HS-27A (cell line): ENCODE measurements around the gene TPO.
"Not testable (repeated sequence)": the region's sequence is repeated elsewhere in the genome, so short reads cannot be mapped to it uniquely, and the experiment has no call there.

Experiments used
- DNase-seq: peaks from one replicate; pipeline ENCODE4 v3.0.0-alpha.2; 2012; ENCODE audit warnings: low read depth, missing footprints

The TPO gene

DNA sequence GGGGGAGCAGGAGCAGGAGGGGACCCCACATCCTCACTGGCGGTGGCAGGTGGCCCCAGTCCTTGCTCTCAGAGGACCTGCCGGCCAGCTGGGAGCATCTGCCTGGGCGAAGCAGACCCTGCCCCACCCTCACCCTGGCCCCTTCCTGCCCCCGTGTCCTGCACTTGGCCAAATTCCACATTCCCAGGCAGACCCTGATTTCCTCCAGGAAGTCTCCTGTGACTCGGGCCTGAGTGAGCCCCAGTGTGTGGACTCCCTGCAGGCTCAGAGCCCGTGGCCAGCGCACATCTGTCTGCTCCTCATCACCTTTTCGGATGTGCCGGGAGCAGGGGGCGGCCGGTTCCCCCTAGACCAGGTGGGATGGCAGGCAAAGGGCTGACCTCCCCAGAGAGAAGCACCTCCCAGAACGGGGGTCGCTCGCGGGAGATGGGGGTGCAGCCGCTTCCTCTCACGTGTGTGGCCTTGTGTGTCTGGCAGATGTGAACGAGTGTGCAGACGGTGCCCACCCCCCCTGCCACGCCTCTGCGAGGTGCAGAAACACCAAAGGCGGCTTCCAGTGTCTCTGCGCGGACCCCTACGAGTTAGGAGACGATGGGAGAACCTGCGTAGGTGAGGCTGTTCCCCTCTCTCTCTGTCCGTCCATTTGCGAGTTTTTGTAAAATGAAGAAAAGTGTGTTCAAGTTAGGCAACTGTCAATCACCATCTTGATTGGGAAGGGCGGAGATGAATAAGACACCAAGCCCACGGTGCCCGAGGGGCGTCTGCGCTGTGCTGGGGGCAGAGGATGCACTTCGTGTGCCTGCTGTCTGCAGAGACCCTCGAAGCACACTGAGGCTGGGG, 90.4 kb downstream of the TPO start:
- no peak for DNase-seq

DNA sequence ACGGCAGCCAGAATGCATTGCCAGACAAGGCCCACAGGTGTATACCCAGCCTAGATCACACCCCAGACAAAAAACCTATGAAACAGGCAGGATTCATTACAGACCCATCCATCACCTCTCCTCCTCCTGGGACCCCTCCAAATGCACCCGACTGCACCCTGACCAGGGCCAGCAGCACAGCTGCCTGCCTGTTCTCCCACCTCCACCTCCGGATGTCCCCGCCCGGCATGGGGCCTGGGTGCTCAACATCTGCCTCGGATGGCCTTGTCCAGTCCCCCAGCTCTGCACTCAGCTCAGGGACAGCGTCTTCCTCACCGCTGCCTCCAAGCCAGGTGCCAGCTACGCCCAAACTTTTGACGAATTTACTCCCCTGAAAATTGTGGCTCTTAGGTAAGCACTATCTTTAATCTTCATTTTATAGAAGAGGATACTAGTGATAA, 91.1 kb downstream of the TPO start:
- no peak for DNase-seq

DNA sequence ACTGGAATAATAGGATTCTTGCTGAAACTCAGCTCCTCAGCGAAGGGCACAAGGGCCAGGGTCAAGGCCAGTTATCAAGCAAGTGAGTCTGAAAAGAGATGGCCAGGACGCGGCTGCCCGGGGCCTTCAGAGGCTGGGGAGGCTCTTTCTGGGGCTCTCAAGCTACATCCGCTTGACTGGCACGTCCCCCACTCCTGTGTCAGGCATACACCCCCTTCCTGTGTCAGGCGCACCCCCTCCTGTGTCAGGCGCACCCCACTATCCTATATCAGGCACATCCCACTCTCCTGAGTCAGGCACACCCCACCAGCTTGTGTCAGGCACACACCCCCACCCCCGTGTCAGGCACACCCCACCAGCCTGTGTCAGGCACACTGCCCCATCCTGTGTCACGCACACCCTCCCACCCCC, 91.8 kb downstream of the TPO start:
- DNase-seq = no peak

DNA sequence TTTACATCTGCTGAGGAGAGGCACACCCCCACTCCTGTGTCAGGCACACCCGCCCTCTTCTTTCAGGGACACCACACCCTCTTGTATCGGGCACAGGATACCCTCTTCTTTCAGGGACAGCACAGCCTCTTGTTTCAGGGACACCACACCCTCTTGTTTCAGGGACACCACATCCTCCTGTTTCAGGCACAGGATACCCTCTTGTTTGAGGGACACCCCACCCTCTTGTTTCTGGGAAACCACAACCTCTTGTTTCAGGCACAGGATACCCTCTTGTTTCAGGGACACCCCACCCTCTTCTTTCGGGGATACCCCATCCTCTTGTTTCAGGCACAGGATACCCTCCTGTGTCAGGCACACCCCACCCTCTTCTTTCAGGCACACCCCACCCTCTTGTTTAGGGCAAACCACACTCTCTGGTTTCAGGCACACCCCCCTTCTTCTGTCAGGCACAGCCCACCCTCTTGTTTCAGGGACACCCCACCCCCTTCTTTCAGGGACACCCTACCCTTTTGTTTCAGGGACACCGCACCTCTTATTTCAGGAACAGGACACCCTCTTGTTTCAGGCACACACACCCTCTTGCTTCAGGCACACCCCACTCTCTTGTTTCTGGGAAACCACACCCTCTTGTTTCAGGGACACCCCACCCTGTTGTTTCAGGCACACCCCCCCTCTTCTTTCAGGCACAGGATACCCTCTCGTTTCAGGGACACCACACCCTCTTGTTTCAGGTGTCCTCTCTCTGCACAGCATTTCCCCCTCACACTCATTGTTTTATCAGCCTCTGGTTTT, 96.2 kb downstream of the TPO start:
- no peak for DNase-seq

DNA sequence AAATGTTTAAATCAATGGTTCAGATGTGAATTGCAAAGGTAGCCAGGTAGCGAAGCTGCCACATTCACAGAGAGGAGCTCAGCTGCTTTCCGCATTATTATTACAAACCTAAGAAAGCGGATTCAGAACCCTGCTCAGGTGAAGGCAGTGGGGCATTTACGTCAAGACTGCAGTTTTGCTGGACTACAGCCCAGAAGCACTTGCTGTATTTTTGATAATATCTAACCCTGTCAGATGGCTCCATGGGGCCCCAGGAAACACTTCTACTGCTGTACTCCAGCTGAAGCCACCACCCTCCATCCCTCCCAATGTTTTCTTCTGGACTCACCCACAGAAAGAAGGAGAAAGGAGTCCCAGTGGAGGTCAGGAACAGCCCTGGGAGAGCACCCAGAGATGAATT, 96.9 kb downstream of the TPO start:
- no peak for DNase-seq

DNA sequence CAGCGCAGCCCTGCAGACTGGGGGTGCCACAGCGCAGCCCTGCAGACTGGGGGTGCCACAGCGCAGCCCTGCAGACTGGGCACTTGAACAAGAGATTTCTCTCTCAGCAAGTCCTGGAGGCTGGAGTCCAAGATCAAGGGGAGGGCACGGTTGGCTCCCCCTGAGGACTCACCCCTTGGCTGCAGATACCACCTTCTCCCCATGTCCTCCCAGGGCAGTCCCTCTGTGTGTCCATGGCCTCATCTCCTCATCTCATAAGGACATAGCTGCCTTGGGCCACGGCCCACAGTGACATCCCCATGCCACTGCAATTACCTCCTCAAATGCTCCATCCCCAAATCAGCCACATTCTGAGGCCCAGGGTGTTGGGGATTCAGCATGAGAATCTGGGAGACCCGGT, 98.2 kb downstream of the TPO start:
- DNase-seq = no peak

DNA sequence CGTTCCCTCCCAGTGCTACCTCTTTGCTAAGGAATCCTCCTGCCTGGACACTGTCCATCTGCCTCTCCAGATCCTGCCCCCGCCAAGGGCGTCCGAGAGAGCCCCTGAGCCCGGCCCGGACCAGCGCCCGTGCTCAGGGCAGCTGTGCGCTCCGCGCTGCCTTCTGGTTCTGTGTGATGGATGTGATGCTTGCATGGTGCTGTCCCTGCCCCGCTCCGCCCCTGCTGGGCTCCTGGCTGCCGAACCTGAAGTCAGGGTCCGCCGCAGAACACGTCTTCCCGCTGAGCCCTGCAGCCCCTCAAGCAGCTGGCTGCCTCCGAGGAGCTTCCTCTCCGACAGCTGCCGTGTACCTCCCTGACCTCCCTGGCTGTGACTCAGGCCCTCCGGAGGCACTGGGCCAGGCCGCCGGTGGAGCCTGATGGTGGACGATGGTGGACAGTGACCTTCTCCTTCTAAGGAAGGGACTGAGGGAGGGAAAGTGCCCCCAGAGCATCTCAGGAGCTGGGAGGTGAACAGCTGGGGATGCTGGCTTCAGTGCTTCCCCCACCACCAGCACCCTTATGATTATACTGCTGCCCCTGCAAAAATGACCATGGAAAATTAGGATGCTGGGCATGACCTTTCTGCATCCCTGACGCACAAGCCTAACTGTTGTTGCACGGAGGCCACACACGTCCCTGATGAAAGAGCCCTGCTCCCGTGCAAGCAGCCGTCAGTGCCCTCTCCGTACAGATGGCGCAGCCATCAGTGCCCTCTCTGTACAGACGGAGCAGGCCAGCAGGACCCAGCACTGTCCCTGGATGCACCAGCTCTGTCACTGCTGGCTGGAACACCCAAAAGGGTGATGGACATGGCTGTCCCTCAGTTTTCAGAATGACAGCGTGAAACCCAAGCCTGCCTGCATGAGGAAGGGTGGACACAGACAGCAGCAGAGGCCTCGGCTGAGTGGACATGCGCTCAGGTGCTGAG, 99.3 kb downstream of the TPO start:
- DNase-seq = no peak

DNA sequence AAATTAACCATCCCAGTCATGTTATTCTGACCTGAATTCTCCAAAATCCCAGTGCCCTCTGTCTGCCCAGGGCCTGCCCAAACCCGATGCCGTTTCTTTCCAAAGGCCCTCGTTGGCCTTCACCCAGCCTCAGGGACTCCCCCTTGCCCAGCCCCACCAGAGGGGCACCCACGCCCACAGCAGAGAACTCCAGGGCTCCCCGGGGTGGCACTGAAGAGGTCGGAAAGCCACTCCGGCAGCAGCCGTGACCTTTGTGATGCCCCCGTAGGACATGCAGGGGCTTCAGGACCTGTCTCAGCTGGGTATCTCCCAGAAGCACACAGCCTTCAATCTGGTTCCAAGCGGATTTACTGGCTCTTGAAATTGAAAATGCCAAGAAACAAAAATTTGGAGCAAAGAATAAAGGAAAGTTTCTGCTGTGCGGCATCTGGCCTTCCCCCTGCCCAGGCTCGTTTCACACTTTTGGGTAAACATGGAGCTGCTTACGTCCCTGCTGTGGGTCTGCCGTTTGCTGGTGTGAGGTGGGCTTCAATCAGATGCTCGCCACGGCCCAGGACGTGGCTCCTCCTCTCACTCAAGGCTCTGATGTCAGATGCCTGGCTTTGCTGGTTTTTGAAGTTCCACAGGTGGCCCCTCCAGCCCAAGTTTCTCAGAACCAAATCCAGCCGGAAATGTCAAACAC, 101.3 kb downstream of the TPO start:
- DNase-seq = no peak

DNA sequence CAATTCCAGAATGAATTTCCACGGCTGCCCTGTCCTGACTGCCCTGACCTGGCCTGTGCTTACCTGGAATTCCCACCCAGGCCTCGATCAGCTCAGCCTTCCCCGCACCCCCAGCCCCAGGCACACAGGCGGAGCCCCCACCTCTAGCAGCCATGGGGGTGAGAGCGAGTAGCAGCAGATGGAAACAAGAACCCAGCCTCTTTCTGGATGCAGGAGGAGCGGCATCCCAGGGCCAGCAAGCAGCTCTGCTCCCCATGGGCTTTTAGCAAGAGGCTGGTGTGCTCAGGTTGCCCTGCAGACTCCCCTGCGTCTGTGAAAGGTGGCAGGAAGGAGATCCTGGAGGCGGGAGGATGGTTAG, 101.8 kb downstream of the TPO start:
- no peak for DNase-seq

DNA sequence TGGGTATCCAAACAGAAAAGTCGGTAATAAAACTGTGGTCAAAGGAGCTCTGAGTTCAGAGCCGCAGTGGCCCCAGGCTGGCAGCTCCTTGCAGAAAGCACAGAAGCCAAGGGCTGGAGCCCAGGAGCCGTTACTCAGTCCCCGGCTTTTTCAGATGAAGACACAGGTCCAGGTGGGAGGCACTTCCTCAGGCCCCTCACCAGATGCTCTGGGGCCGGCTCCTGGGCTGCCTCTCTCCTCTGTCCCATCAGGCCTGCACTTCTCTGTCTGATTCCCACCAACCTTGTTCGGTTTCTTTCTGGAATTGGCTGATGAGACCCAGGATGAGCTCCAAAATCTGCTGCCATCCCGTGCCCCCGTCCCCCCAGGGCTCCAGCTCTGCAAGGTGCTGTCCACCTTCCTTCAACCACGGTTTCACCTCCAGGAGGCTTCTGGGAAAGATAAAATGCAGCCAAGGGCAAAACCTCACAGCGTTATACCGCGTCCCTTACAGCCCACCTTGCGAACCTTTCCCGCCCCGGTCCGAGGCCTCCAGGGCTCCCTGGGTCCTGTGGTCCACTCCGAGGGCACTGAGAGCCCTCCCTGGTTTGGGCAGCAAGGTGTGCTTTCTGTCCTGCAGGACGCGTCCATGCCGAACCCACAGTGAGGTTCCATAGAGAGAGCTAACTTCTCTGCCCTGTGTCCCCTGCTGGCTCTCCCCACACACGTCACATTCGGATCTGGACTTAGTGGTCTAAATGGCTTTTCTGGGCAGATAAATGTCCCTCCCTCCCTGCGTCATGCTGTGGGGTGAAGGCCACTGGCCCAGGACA, 102.9 kb downstream of the TPO start:
- DNase-seq = no peak

DNA sequence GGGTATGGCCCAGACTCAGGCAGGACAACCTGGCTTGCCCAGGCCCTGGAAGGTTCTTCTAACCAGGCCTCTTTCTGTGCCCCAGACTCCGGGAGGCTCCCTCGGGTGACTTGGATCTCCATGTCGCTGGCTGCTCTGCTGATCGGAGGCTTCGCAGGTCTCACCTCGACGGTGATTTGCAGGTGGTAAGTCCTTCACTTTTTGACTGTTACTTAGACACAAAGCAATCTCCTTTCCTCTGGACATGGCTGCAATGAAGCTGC, 103.5 kb downstream of the TPO start:
- DNase-seq = no peak

DNA sequence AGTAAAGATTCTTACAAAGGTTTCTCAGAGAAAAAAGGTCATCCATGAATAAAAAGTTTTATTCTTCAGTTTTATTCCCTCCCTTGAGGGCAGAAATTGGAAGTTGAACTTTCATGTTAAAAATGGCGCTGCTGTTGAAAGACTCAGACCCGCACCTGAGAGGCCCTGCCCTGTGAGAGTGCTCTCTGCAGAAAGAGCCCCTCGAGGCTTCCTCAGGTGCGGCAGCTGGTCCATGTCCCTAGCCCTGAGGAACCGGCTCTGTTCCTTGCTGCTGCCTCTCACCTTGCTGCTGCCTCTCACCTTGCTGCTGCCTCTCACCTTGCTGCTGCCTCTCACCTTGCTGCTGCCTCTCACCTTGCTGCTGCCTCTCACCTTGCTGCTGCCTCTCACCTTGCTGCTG, 104.0 kb downstream of the TPO start:
- DNase-seq = not testable (repeated sequence)

DNA sequence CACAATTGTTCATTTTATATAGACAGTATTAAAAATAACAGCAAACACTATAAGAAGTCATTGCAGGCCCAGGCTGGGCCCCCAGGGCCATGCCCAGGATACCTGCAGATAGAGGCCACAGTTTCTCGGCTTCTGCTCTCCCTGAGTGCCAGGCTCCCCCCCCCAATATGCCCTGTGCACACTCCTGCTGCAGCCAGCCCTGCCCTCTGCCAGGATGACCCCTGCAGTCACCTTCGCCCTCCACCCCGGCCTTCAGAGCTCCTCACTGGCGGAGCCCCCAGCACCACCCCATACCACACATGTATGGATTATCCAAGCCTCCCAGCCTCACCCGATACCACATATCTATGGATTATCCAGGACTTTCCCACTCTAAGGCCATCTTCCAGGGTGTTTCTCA, 104.5 kb downstream of the TPO start:
- DNase-seq = no peak

DNA sequence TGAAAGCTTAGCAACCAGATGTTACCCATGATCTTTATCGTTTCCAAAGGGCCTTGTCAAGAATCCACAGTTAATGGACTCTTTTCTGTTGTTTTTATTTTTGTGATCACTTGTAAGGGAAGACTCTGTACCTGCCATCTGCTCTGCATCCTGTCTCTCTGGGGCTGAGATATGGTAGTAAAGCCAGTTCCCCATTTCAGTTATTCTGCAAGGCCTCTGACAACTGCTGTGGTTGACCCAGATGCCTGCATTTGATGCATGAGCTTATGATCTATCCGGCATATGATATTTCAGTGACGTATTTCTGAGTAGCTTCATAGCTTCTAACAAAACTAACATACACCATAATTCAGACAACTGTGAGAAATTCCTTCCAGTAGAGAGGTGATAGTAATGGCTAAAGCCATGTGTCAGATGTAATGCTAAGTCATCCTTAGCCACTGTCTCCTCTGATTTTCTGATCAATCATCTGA, 105.1 kb downstream of the TPO start:
- DNase-seq = no peak

DNA sequence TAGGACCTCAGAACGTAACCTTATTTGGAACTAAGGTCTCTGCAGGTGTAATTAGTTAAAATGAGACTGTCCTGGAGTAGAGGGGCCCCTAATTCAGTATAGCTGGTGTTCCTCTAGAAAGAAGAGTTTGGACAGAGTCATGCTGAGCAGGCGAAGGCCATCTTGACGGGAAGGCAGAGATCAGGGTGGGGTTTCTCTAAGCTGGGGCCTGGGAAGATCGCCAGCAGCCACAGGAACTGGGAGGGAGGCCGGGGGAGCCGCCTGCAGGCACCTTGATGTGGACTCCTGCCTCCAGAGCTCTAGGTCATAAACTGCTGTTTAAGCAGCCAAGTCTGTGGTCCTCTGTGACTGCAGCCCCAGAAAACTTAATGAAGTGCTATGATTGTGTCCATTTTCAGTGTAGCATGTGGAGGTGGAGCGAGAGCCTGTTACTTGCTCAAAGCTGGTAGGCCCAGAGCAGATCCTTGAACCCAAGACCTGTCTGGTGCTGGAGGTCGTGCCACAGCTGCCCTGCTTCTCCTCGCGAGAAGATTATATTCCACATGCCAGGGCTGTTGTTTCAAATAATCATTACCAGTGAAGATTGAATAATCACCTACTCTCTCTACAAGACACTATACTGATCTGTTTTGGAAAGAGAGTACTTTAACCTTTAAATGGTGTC, 105.7 kb downstream of the TPO start:
- DNase-seq = no peak

DNA sequence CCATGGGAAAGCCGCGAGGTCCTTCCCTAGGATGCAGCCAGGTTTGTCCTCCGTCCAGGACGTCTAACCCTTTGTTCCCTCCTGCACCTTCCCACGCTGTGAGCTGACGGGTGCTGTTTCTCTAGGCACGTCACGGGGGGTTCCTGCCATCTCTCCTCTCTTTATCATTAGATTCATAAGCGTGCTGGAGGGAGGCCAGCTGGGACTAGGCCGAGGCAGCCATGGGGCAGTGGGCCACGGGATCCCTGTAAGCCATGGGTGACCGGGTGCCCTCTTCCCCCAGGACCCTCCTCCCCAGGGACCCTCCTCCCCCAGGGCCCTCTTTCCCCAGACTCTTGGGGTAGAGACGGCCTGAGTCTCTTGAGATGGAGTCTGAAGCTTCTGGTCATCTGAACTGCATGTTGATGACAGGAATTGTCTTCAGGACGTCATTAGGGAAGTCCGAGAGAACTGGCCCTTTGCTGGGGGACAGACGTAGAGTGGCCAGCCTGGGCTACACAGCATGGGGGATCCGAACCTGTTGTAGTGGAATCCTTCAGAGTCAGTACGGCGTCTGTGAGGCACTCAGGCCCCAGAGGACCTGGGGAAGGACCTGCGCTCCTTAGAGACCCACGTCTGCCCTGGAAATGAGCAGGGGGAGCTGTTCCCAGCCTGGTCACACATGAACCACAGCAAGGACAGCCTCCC, 108.1 kb downstream of the TPO start:
- DNase-seq = no peak

DNA sequence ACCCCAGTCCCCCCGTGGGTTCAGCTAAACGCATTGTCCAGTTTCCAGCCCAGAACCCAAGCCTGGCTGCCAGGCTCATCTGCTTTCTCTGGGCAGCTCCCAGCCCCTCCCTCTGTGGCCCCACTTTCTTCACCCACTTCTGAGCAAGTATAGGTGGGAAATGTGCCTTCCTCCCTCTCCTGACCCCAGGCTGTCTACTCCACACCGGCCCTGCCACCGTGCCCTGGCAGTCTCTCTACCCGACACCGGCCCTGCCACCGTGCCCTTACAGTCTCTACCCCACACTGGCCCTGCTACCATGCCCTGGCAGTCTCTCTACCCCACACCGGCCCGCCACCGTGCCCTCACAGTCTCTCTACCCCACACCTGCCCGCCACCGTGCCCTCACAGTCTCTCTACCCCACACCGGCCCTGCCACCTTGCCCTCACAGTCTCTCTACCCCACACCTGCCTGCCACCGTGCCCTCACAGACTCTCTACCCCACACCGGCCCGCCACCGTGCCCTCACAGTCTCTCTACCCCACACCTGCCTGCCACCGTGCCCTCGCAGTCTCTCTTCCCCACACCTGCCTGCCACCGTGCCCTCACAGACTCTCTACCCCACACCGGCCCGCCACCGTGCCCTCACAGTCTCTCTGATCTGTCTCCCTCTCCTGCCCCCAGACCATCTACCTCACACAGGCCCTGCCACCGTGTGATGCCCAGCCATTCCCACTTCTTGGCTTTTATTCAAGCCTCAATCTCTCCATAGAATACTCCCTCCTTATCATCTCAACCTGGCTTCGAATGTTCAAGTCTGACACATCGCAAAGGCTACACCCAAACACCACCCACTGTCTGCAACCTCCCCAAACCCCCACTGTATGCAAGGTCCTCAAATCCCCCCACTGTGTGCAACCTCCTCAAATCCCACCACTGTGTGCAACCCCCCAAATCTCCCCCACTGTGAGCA, 108.9 kb downstream of the TPO start:
- DNase-seq = no peak

DNA sequence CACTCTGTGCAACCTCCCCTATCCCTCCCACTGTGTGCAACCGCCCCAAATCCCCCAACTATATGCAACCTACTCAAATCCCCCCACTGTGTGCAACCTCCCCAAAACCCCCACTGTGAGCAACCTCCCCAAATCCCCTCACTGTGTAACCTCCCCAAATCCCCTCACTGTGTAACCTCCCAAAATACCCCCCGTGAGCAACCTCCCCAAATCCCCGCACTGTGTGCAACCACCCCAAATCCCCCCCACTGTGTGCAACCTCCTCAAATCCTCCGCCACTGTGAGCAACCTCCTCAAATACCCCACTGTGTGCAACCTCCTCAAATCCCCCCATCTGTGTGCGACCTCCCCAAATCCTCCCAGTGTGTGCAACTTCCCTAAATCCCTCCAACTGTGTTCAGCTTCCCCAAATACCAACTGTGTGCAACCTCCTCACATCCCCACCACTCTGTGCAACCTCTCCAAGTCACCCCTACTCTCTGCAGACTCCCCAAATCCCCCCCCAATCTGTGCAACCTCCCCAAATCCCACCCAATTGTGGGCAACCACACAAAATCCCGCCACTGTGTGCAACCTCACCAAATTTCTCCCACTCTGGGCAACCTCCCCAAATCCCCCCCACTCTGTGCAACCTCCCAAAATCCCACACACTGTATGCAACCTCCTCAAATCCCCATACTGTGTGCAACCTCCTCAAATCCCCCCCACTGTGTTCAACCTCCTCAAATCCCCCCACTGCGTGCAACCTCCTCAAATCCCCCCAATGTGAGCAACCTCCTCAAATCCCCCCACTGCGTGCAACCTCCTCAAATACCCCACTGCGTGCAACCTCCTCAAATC, 114.1 kb downstream of the TPO start:
- DNase-seq = no peak
